Large intestine (tissue), 12 donors: ENCODE data around the gene AMMECR1. TPM values are rescaled to one million over a fixed set of nuclear protein-coding genes. Genes with fewer than 3 reads are reported as not detected.
A peak's percentile ranks its signal among the peaks of the same experiment; 100 is the strongest.
"Not testable (repeated sequence)": the region's sequence is repeated elsewhere in the genome, so short reads cannot be mapped to it uniquely, and the experiment has no call there.

Experiments
- DNase-seq, 2 donors: peaks; one replicate each; pipeline versions ENCODE4 v3.0.0 to v3.0.0-alpha.2; 2013
- H3K27ac ChIP-seq: one replicate; pipeline ENCODE4 v1.5.1; 2013; ENCODE audit warnings: low read length
- H3K27me3 ChIP-seq: 2 replicates; pipeline ENCODE4 v1.6.1; 2013; ENCODE audit warnings: low read length; ENCODE audit not compliant: control insufficient read depth, insufficient read depth
- H3K36me3 ChIP-seq: 2 replicates; pipeline ENCODE4 v1.6.1; 2013; ENCODE audit warnings: low read length; ENCODE audit not compliant: control insufficient read depth, insufficient read depth
- H3K4me1 ChIP-seq: one replicate; pipeline ENCODE4 v1.6.1; 2013; ENCODE audit warnings: low read length; ENCODE audit not compliant: control insufficient read depth, insufficient read depth
- H3K4me3 ChIP-seq: one replicate; pipeline ENCODE4 v1.5.1; 2013; ENCODE audit warnings: low read length
- H3K9me3 ChIP-seq: one replicate; pipeline ENCODE4 v1.6.1; 2013; ENCODE audit warnings: mild to moderate bottlenecking, low read depth, low read length, moderate library complexity; ENCODE audit not compliant: control insufficient read depth
- WGBS: methylation state at CpG from one replicate; pipeline ENCODE4 v1.1.5; 2013; ENCODE audit warnings: low lambda C conversion rate; ENCODE audit not compliant: insufficient coverage; 5-methylcytosine and 5-hydroxymethylcytosine counted together
- long read RNA-seq, 11 donors: transcript quantifications; one replicate each; lab custom pipeline, GENCODE V29; 2026
- polyA plus RNA-seq: library from polyadenylated mRNA; unstranded; fragments of 120-200 nt; gene quantifications from one replicate; pipeline ENCODE4 v1.2.1, GENCODE V29; 2013

The AMMECR1 gene
- polyA plus RNA-seq = 9.9 TPM
- long read RNA-seq, donor 1, full-length matches to known transcripts = 3 of 3 reads
- long read RNA-seq, donor 1, partial matches to known transcripts = 0 of 3 reads
- long read RNA-seq, donor 1, other reads (novel, unspliced or antisense) = 0 of 3 reads
- long read RNA-seq, donor 2, full-length matches to known transcripts = 6 of 6 reads
- long read RNA-seq, donor 2, partial matches to known transcripts = 0 of 6 reads
- long read RNA-seq, donor 2, other reads (novel, unspliced or antisense) = 0 of 6 reads
- long read RNA-seq, donor 3, full-length matches to known transcripts = 6 of 6 reads
- long read RNA-seq, donor 3, partial matches to known transcripts = 0 of 6 reads
- long read RNA-seq, donor 3, other reads (novel, unspliced or antisense) = 0 of 6 reads
- long read RNA-seq, donor 4, full-length matches to known transcripts = 1 of 1 reads
- long read RNA-seq, donor 4, partial matches to known transcripts = 0 of 1 reads
- long read RNA-seq, donor 4, other reads (novel, unspliced or antisense) = 0 of 1 reads
- long read RNA-seq, donor 5 = 0 reads
- long read RNA-seq, donor 6 = 0 reads
- long read RNA-seq, donor 7, full-length matches to known transcripts = 4 of 4 reads
- long read RNA-seq, donor 7, partial matches to known transcripts = 0 of 4 reads
- long read RNA-seq, donor 7, other reads (novel, unspliced or antisense) = 0 of 4 reads
- long read RNA-seq, donor 8, full-length matches to known transcripts = 8 of 8 reads
- long read RNA-seq, donor 8, partial matches to known transcripts = 0 of 8 reads
- long read RNA-seq, donor 8, other reads (novel, unspliced or antisense) = 0 of 8 reads
- long read RNA-seq, donor 9, full-length matches to known transcripts = 2 of 2 reads
- long read RNA-seq, donor 9, partial matches to known transcripts = 0 of 2 reads
- long read RNA-seq, donor 9, other reads (novel, unspliced or antisense) = 0 of 2 reads
- long read RNA-seq, donor 10, full-length matches to known transcripts = 3 of 3 reads
- long read RNA-seq, donor 10, partial matches to known transcripts = 0 of 3 reads
- long read RNA-seq, donor 10, other reads (novel, unspliced or antisense) = 0 of 3 reads
- long read RNA-seq, donor 11 = 0 reads

DNA sequence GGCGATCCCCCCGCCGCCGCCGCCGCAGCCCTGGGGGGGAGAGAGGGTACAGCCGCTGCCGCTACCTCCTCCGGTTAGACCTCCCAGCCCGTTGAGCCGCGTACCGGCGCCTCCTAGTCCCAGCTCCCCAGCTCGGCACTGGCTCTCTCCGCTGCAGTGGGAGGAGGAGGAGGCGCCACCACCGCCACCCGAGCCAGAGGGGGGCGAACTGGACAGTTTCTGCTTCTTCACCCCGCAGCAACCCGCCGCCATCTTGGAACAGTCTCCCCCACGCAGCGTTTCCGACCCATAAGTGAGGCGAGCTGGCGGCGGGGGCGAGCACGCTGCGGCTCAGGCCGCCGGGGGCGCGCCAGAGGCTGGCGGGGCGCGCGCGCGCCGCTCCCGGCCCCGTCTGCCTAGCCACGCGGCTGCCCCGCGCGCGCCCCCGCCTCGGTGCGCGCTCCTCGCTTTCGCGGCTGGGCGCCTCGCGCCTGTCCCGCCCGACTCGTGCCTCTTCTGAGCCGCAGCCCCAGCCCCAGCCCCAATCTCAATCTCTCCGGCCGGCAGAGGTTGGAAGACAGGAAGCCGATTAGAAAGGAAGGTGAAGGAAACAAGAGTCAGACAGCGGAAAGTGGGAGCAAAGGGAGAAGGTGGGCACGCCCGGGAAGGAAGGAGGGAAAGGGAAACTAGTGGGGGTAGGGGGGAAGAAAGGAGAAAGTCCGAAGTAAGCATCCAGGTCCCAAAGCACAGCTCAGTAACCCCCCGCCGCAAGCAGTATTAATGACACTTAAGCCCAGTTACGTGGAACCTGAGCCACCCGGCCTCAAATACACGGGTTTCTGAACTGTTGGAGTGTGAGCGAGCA is at the start of gene AMMECR1:
AMMECR1 (minus strand) TSS at position 266 of the 844 bp plus-strand sequence; CDS start at position 252, 14 bp downstream.
- H3K4me3 ChIP-seq = peak within 1 kb of the TSS; percentile 77
- H3K27ac ChIP-seq = peak within 1 kb of the TSS; percentile 97
- peaks cover 5% of the 10 kb centered on the region for H3K4me1 ChIP-seq
- no peaks in the 10 kb centered on the region for H3K36me3 ChIP-seq
- no peaks in the 10 kb centered on the region for H3K27me3 ChIP-seq
- H3K9me3 ChIP-seq = no peaks in the 10 kb centered on the region
- WGBS = no CpG with 5 or more reads among the region's 78 CpGs
- DNase-seq = peak; percentile 65 to 82

DNA sequence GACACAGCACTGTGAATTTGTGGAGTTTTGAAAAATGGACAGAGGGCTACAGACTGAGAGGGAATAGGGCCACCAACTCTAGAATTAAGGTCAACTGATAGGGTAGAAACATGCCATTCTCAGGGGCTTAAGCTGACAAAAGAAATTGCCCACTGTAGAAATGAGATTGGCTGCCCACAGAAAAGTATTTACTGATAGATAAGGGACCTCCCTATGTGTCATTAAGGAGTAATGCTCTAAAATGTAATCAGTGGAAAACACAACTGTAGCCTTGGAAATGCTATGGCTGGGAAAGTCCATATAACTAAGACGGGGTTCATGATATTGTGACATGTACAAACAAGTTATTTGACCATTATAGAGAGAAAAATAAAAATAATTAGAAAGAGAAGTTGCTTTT is 45.4 kb upstream of the AMMECR1 start:
- no peaks in the 10 kb centered on the region for H3K36me3 ChIP-seq
- no peak overlapping the region for H3K27ac ChIP-seq
- no peak overlapping the region for H3K4me3 ChIP-seq
- no peak for DNase-seq
- H3K27me3 ChIP-seq = no peaks in the 10 kb centered on the region
- no peaks in the 10 kb centered on the region for H3K9me3 ChIP-seq
- WGBS = no CpG with 5 or more reads among the region's 1 CpG
- no peaks in the 10 kb centered on the region for H3K4me1 ChIP-seq

DNA sequence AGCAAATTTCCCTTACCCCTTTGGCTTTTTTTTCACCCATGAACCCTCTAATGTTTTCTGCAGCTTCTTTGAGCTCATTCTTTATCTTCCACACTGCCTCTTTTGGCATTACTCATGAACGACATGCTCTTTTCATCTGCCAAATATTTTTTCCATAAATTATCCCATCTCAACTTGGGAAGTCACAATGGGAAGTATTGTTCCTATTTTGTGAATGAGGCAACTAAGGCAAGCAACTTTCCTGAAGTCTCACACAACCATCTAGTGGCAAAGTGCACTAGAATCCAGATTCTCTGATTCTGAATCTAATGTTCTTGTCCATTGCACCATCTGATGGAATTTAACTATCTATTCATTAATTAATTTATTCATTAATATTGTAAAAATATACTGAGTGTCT is 41.4 kb upstream of the AMMECR1 start:
- H3K4me1 ChIP-seq = no peaks in the 10 kb centered on the region
- no peak overlapping the region for H3K27ac ChIP-seq
- DNase-seq = no peak
- H3K4me3 ChIP-seq = no peak overlapping the region
- H3K27me3 ChIP-seq = no peaks in the 10 kb centered on the region
- WGBS = 83% methylated on average over 1 of the region's 1 CpG
- H3K9me3 ChIP-seq = no peaks in the 10 kb centered on the region
- no peaks in the 10 kb centered on the region for H3K36me3 ChIP-seq

DNA sequence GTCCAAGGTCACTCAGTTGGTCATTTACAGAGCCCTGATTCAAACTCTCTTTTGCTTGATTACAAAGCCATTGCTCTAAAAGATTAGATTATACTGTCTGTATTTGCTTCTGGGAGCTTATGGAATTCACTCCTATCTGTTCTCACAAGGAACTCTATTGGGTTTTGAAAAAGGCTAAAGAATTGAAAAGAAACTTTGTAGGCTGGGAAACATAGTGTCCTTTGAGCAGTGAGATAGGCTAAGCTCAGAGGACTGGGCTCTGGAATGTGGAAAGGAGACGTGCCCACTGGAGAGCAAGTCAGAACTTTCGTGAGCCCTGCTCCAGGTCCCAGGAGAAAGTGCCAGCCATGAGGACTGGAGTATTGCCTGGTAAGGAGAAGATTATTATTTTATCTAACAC is 40.7 kb upstream of the AMMECR1 start, which contains the start of gene RTL9:
RTL9 (plus strand) TSS at position 301 of the 400 bp plus-strand sequence. CDS start 91,770 bp downstream, outside the sequence.
- no peaks in the 10 kb centered on the region for H3K4me1 ChIP-seq
- no peak within 1 kb of the TSS for H3K4me3 ChIP-seq
- no peaks in the 10 kb centered on the region for H3K9me3 ChIP-seq
- DNase-seq = no peak
- no peaks in the 10 kb centered on the region for H3K27me3 ChIP-seq
- WGBS = no CpG with 5 or more reads among the region's 2 CpGs
- no peaks in the 10 kb centered on the region for H3K36me3 ChIP-seq
- H3K27ac ChIP-seq = no peak within 1 kb of the TSS

DNA sequence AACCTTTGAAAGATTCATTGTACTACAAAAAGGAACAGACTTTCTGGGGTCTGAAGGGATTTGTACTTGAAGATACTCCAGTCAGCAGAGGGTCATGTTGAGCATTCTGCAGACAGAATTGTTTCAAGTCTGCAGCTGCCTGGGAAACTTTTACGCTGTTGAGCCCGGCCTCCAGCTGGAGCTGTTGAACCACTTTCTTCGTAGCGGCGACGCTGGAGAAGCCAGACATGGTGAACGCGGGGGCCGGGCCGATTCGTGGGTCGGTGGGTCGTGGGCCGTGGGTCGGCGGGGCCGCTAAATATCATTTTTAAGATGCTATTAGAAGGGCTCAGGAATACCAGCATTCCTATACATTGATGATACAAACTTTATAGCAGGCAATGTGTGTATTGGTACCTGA is 28.8 kb upstream of the AMMECR1 start:
- Histone ChIP-seq H3K36me3 (no peaks in the 10 kb centered on the region), H3K9me3 (no peaks in the 10 kb centered on the region), H3K27me3 (no peaks in the 10 kb centered on the region), H3K27ac (no peak overlapping the region), H3K4me3 (no peak overlapping the region), H3K4me1 (no peaks in the 10 kb centered on the region)
- no peak for DNase-seq
- no CpG with 5 or more reads among the region's 17 CpGs for WGBS

DNA sequence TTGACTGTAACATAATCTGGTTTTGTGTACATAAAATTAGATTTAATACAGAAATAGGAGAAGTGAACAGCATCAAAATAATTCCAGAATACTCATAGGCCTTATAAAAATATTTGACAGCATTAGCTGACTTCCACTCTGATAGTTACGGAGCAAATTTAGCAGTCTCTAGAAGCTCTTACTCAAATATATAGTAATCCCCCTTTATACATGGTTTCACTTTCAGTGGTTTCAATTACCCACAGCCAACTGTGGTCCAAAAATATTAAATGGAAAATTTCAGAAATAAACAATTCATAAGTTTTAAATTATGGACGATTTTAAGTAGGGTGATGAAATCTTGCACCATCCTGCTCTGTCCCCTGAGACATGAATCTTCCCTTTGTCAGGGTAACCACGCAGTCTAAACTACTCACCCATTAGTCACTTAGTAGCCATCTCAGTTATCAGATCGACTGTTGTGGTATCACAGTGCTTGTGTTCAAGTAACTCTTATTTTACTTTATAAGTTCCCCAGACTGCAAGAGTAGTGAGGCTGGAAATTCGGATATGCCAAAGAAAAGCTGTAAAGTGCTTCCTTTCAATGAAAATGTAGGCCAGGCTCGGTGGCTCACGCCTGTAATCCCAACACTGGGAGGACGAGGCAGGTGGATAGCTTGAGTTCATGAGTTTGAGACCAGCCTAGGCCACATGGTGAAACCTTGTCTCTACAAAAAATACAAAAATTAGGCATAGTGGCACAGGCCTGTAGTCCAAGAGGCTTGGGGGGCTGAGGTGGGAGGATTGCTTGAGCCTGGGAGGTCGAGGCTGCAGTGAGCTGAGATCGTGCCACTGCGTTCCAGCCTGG is 23.5 kb upstream of the AMMECR1 start:
- H3K4me3 ChIP-seq = no peak overlapping the region
- no peak for DNase-seq
- H3K4me1 ChIP-seq = no peaks in the 10 kb centered on the region
- no peaks in the 10 kb centered on the region for H3K36me3 ChIP-seq
- H3K9me3 ChIP-seq = no peaks in the 10 kb centered on the region
- no CpG with 5 or more reads among the region's 11 CpGs for WGBS
- H3K27ac ChIP-seq = no peak overlapping the region
- H3K27me3 ChIP-seq = no peaks in the 10 kb centered on the region

DNA sequence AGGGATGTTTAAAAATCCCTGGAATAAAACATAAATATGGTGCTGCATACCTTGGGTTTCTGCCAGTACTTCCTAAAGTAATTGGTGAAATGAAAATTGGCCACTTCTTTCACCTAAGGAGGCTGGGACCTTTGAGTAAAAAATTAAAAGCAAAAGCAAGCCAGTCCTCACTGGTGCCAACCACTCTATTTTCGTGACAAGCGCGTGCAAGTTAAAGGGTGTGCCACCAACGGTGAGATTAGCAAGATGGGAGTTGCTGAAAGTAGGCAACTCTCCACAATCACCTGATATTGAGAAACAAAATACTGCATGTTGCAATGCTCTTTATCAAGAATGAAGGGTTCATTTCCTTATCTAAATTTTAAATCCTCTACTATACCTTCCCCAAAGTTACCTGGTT is 21.1 kb upstream of the AMMECR1 start:
- no peak for DNase-seq
- Histone ChIP-seq H3K36me3 (no peaks in the 10 kb centered on the region), H3K9me3 (no peaks in the 10 kb centered on the region), H3K4me1 (no peaks in the 10 kb centered on the region), H3K27me3 (no peaks in the 10 kb centered on the region), H3K4me3 (no peak overlapping the region), H3K27ac (no peak overlapping the region)
- WGBS = no CpG with 5 or more reads among the region's 4 CpGs

DNA sequence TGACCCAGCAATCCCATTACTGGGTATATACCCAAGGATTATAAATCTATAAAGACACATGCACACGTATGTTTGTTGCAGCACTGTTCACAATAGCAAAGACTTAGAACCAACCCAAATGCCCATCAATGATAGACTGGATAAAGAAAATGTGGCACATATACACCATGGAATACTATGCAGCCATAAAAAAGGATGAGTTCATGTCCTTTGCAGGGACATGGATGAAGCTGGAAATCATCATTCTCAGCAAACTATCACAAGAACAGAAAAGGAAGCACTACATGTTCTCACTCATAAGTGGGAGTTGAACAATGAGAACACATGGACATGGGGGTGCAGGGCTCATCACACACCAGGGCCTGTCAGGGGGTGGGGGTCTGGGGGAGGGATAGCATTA is 15.6 kb upstream of the AMMECR1 start:
- WGBS = no CpG with 5 or more reads among the region's 1 CpG
- H3K27me3 ChIP-seq, H3K4me3 ChIP-seq, H3K36me3 ChIP-seq, H3K4me1 ChIP-seq, H3K27ac ChIP-seq, DNase-seq, H3K9me3 ChIP-seq: not testable (repeated sequence)

DNA sequence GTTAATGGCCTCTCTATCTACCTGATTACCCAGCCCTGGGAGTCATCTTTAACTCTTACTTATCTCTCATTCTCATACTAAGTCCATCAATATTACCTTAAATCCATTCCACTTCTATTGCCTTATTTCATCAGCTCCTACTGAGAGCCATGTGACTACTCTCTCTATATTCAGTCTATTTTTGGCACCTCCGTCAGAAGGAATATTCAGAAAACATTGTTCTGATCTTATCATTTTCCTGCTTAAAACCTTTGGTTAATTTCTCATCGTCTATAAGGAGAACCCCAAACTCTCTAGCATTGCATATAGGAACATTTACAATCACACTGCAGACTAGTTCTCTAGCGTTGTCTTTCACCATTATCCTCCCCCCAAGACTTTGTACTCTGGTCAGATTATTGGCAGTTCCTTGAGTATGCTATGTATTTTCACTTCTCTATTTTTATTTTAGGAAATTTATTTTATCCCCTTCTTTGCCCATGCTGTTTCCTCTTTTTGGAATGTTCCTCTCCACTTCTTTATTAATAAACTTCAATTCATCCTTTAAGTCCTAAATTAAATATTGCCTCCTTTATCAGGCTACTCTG is 13.7 kb upstream of the AMMECR1 start:
- Histone ChIP-seq H3K27ac (no peak overlapping the region), H3K27me3 (no peaks in the 10 kb centered on the region), H3K36me3 (no peaks in the 10 kb centered on the region), H3K9me3 (no peaks in the 10 kb centered on the region), H3K4me1 (no peaks in the 10 kb centered on the region), H3K4me3 (no peak overlapping the region)
- WGBS = 80% methylated on average over 1 of the region's 3 CpGs
- no peak for DNase-seq
